ENCODE results near the gene TTLL12.

- TF ChIP-seq CTCF (IDR thresholded peaks at IDR 0.05; ENCODE audit: low read depth, low read length) (no peak), EZH2phosphoT487 (IDR thresholded peaks at IDR 0.05; ENCODE audit: low read depth) (no peak)
These were observed 53.5 kb downstream of the TTLL12 start for GRCh38 chr22:43133401-43133800.
